Mucosa of descending colon (tissue), 3 donors: ENCODE data around the gene ITGAD. TPM values are rescaled to one million over a fixed set of nuclear protein-coding genes. Genes with fewer than 3 reads are reported as not detected.

Experiments
- ATAC-seq: fragments of 200-7000 bp; cut with Tn5 transposase; one replicate; pipeline ENCODE4 v1.9.1; 2020; ENCODE audit warnings: mild to moderate bottlenecking, moderate library complexity
- DNase-seq, 3 donors: peaks; one replicate each; pipeline ENCODE4 v3.0.0-alpha.2; 2020
- H3K36me3 ChIP-seq: fragments of 200-600 bp; one replicate; pipeline ENCODE4 v1.8.0; 2021; ENCODE audit warnings: low read depth, mild to moderate bottlenecking
- H3K4me1 ChIP-seq: fragments of 200-600 bp; one replicate; pipeline ENCODE4 v1.8.0; 2021; ENCODE audit warnings: low read depth, mild to moderate bottlenecking
- H3K4me3 ChIP-seq: fragments of 200-600 bp; one replicate; pipeline ENCODE4 v1.8.0; 2021; ENCODE audit warnings: mild to moderate bottlenecking
- H3K9me3 ChIP-seq: fragments of 200-600 bp; one replicate; pipeline ENCODE4 v1.8.0; 2021; ENCODE audit warnings: mild to moderate bottlenecking
- intact Hi-C, 2 donors: fragments of 100-400 bp; cut with DNase I in 1 of 2; cut with micrococcal nuclease in 1 of 2; formaldehyde crosslinking; loops; one replicate each; pipeline versions ENCODE4 v1.11.0 to v1.11.1; 2022; cut with DNase I, micrococcal nuclease
- total RNA-seq, 3 donors: library from RNA; stranded (reverse); fragmentation: NEBNext Ultra II Directional in 2 of 3; extraction: Animal tissue kit (Norgen Biotek cat#: 25700) in 2 of 3; gene quantifications; one replicate each; pipeline versions ENCODE4 v1.2.1 to v1.2.4, GENCODE V29; 2021 to 2023
- TF ChIP-seq, protein P1 (sequence below): fragments of 200-600 bp; IDR thresholded peaks from one replicate; pipeline ENCODE4 v1.8.0; 2022; ENCODE audit warnings: antibody characterized with exemption, mild to moderate bottlenecking
- donor health status: DM: no; HTN: no; CAD: no; lungs with moderate emphysema.
- donor health status: DM: no; HTN: no; CAD: no.
- donor health status: DM: no; HTN: yes; CAD: no.

The ITGAD gene
- total RNA-seq, 3 donors from 2014 or later, result 0.41 TPM; not detected in 2

DNA sequence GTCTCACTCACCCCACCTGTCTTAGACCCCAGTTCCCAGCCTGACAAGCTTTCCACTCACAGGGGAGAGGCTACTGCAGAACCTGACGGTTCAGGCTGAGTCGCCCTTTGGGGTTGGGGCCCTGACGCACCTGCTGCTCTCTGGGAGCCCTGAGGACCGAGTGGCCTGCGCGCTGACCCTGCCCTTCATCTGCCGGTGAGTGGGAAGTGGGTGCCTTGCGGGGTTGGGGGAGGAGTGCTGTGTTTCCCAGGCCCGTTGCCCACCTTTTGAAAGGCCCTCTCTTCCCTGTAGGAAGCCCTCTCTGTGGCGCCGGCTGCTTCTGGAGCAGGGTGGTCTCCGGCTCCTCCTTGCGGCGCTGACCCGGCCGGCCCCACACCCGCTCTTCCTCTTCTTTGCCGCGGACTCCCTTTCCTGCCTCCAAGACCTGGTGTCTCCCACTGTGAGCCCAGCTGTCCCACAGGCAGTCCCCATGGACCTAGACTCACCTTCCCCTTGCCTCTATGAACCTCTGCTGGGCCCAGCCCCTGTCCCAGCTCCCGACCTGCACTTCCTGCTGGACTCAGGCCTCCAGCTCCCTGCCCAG is 72.7 kb downstream of the ITGAD start:
- DNase-seq, result peak in 1 of 3 donors; percentile 46
- Histone ChIP-seq H3K9me3 (no peaks in the 10 kb centered on the region), H3K36me3 (no peaks in the 10 kb centered on the region), H3K4me1 (no peaks in the 10 kb centered on the region), H3K4me3 (no peak overlapping the region)
- intact Hi-C loops, result no loop called here
- TF ChIP-seq, protein P1, sequence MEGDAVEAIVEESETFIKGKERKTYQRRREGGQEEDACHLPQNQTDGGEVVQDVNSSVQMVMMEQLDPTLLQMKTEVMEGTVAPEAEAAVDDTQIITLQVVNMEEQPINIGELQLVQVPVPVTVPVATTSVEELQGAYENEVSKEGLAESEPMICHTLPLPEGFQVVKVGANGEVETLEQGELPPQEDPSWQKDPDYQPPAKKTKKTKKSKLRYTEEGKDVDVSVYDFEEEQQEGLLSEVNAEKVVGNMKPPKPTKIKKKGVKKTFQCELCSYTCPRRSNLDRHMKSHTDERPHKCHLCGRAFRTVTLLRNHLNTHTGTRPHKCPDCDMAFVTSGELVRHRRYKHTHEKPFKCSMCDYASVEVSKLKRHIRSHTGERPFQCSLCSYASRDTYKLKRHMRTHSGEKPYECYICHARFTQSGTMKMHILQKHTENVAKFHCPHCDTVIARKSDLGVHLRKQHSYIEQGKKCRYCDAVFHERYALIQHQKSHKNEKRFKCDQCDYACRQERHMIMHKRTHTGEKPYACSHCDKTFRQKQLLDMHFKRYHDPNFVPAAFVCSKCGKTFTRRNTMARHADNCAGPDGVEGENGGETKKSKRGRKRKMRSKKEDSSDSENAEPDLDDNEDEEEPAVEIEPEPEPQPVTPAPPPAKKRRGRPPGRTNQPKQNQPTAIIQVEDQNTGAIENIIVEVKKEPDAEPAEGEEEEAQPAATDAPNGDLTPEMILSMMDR, result no peak
- ATAC-seq, result no peak

DNA sequence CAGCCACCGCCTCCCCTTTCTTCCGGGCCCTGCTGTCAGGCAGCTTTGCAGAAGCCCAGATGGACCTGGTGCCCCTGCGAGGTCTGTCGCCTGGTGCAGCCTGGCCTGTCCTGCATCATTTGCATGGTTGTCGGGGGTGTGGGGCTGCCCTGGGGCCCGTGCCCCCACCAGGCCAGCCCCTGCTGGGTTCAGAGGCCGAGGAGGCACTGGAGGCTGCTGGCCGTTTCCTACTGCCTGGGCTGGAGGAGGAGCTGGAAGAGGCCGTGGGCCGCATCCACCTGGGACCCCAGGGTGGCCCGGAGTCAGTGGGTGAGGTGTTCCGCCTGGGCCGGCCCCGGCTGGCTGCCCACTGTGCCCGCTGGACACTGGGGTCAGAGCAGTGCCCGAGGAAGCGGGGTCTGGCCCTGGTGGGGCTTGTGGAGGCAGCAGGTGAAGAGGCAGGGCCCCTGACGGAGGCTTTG is 73.3 kb downstream of the ITGAD start:
- H3K36me3 ChIP-seq, result no peaks in the 10 kb centered on the region
- TF ChIP-seq, protein P1, result no peak
- intact Hi-C loops, result no loop called here
- H3K4me1 ChIP-seq, result peaks cover 3% of the 10 kb centered on the region
- no peak for ATAC-seq
- DNase-seq, result peak in 2 of 3 donors; percentile 27 to 49
- no peak overlapping the region for H3K4me3 ChIP-seq
- no peaks in the 10 kb centered on the region for H3K9me3 ChIP-seq

DNA sequence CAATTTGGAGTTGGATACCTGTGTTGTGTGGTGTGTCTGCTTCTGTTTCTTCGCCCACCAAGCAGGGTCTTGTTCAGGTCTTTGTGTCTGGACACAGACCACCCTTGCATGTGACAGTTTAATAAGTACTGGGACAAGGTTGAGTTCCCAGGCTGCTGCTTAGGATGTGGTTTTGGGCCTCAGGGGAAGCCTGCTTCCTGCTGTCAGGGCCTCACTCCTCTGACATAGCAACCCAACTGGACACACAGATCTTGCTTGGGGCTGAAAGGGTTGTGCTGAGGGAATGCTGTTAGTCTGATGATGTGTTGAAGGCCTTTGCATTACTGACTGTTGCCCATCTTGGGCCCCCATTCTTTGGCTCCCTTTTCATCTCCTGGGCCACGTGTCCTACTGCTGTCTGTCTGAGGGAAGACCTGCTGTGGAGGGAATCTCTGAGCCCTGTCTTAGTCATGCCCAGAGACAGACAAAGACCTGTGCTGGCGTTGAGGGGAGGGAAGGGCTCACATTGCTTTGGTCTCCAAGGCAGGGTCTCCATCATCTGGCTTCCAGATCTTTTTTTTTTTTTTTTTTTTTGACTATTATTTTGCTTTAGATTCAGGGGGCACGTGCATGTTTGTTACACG is 74.1 kb downstream of the ITGAD start:
- no peaks in the 10 kb centered on the region for H3K9me3 ChIP-seq
- DNase-seq (peak in 1 of 3 donors; percentile 20), ATAC-seq (peak; percentile 22)
- peaks cover 7% of the 10 kb centered on the region for H3K4me1 ChIP-seq
- H3K36me3 ChIP-seq, result no peaks in the 10 kb centered on the region
- TF ChIP-seq, protein P1, result no peak
- intact Hi-C loops, result no loop called here
- no peak overlapping the region for H3K4me3 ChIP-seq

DNA sequence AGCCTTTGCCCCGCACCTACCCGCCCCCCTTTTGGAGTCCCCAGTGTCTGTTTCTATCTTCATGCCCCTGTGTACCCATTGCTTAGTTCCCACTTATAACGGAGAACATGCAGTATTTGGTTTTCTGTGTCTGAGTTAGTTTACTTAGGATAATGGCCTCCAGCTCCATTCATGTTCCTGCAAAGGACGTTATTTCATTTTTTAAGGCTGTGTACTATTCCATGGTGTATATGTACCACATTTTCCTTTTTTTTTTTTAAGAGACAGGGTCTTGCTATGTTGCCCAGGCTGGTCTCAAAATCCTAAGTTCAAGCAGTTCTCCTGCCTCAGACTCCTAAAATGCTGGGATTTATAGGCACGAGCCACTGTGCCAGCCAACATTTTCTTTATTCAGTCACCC is 74.7 kb downstream of the ITGAD start:
- Histone ChIP-seq H3K9me3 (no peaks in the 10 kb centered on the region), H3K4me3 (no peak overlapping the region), H3K36me3 (no peaks in the 10 kb centered on the region), H3K4me1 (peaks cover 7% of the 10 kb centered on the region)
- ATAC-seq (no peak), DNase-seq (peak in 1 of 3 donors; percentile 1)
- TF ChIP-seq, protein P1, result no peak
- intact Hi-C loops, result no loop called here

DNA sequence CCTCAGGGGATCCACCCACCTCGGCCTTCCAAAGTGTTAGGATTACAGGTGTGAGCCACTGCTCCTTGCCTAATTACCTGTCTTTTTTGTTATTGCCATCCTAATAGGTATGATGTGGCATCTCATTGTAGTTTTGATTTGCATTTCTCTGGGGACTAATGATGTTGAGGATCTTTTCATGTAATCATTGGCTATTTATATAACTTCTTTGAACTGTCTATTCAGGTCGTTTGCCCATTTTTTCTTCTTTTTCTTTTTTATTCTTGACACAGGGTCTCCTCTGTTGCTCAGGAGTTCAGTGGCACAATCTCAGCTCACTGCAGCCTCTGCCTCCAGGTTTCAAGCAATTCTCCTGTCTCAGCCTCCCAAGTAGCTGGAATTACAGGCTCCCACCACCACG is 77.5 kb downstream of the ITGAD start:
- DNase-seq (no peak), ATAC-seq (no peak)
- no peaks in the 10 kb centered on the region for H3K9me3 ChIP-seq
- intact Hi-C loops, result no loop called here
- peaks cover 8% of the 10 kb centered on the region for H3K4me1 ChIP-seq
- H3K36me3 ChIP-seq, result no peaks in the 10 kb centered on the region
- TF ChIP-seq, protein P1, result no peak
- H3K4me3 ChIP-seq, result no peak overlapping the region
